Thoracic aorta endothelial cell (primary cell): ENCODE measurements around the gene IMMP1L. TPM values are rescaled to one million over a fixed set of nuclear protein-coding genes. Genes with fewer than 3 reads are reported as not detected.

Experiments used
- total RNA-seq: library from RNA; depleted of rRNA; stranded (reverse); fragments of >200 nt; gene quantifications from 2 replicates; pipeline ENCODE4 v1.2.3, GENCODE V29; 2012

Gene IMMP1L, protein sequence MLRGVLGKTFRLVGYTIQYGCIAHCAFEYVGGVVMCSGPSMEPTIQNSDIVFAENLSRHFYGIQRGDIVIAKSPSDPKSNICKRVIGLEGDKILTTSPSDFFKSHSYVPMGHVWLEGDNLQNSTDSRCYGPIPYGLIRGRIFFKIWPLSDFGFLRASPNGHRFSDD
- 15.4 and 18.6 TPM in 2 replicates for total RNA-seq

DNA sequence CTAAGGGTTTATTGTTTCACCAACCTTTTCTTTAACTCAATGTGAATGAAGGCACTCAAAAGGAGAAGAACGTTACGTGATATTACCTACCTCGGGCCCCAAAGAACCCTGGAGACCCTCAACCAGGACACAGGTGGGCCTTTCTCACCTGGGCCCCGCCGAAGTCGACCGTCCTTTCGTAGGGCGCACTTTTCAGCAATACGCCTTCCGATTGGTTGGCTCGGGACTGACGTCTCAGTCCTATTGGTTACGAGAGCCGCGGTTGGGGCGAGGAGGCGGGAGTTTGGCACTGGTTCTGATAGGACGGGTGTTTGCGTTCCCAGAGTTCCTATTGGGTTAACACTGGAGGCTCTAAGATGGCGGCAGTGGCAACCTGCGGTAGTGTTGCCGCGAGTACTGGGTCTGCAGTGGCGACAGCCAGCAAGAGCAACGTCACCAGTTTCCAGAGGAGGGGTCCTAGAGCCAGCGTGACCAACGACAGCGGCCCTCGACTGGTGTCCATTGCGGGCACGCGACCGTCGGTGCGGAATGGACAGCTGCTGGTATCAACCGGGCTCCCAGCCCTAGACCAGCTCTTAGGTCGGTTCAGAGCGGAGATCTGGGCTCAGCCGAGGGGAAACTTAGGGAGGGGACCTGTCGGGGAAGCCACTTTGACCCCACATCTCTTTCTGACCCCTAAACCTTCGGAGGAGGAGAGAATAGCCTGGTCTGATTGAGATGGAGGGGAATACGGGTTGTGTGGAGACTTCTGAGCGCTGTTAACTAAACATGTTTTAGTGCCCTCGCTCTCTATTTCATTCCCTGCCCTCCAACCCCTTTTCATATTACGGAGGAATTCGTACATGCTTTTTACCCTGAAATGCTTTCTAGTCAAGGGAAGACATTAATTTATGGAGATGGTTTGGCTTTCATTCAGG lies at the start of gene IMMP1L, which contains the start of gene ELP4:
Gene IMMP1L, minus strand, starts transcription at position 194 of the 917 bp plus-strand sequence. CDS start 46,346 bp downstream, outside the sequence.
Gene ELP4, plus strand, starts transcription at position 339 of the 917 bp plus-strand sequence. Its CDS starts 18 bp downstream, at position 357.

Other genes starting within 250 kb of the IMMP1L start
- gene DCDC1, start 139.9 kb downstream of the IMMP1L start, total RNA-seq = under 0.01 and 0.50 TPM in 2 replicates
- 26.7 and 28.5 TPM in 2 replicates for gene DNAJC24, start 139.8 kb downstream of the IMMP1L start, total RNA-seq
- 24.1 and 29.8 TPM in 2 replicates for gene ELP4, start 145 bp upstream of the IMMP1L start, total RNA-seq